ENCODE data around the gene DISP1.

- TF ChIP-seq CTCF (IDR thresholded peaks at IDR 0.05) (peak in 1 of 4 donors; percentile 19), POLR2A (IDR thresholded peaks at IDR 0.05) (no peak)
Observed at GRCh38 chr1:222769181-222769580, 45.7 kb upstream of the DISP1 start.

Measured in right lobe of liver (tissue), 4 donors.